SK-N-SH treated with all-trans-retinoic acid at 6 μM for 48 hours (cell line): ENCODE results near the gene TMEM185A.

ENCODE experiments used
- CSDC2 ChIP-seq: fragments of 250-450 bp; sonication (Bioruptor Pico); IDR thresholded peaks from 2 replicates; pipeline ENCODE4 v1.5.0; 2020; ENCODE audit warnings: mild to moderate bottlenecking, moderate library complexity
- ISL1 ChIP-seq: fragments of 250-450 bp; sonication (Bioruptor Pico); IDR thresholded peaks from 2 replicates; pipeline ENCODE4 v2.1.2; 2022; ENCODE audit warnings: mild to moderate bottlenecking, moderate library complexity
- OSR1 ChIP-seq: fragments of 250-450 bp; sonication (Bioruptor Pico); IDR thresholded peaks from 2 replicates; pipeline ENCODE4 v1.8.0; 2022; ENCODE audit warnings: moderate library complexity, mild to moderate bottlenecking, inconsistent platforms
- ZNF565 ChIP-seq: fragments of 450-650 bp; formaldehyde crosslinking; conservative IDR thresholded peaks from 2 replicates; pipeline ENCODE4 v1.5.0; 2020; ENCODE audit warnings: low read depth, mild to moderate bottlenecking, moderate library complexity
- TF ChIP-seq, protein P1 (sequence below): fragments of 250-450 bp; sonication (Bioruptor Pico); IDR thresholded peaks from 2 replicates; pipeline ENCODE4 v1.8.0; 2020; ENCODE audit warnings: mild to moderate bottlenecking, moderate library complexity, borderline replicate concordance

- TF ChIP-seq ISL1 (CRISPR knock-in tag) (no peak), OSR1 (CRISPR knock-in tag) (no peak), CSDC2 (CRISPR knock-in tag) (no peak), ZNF565 (CRISPR knock-in tag) (no peak)
- TF ChIP-seq, protein P1, sequence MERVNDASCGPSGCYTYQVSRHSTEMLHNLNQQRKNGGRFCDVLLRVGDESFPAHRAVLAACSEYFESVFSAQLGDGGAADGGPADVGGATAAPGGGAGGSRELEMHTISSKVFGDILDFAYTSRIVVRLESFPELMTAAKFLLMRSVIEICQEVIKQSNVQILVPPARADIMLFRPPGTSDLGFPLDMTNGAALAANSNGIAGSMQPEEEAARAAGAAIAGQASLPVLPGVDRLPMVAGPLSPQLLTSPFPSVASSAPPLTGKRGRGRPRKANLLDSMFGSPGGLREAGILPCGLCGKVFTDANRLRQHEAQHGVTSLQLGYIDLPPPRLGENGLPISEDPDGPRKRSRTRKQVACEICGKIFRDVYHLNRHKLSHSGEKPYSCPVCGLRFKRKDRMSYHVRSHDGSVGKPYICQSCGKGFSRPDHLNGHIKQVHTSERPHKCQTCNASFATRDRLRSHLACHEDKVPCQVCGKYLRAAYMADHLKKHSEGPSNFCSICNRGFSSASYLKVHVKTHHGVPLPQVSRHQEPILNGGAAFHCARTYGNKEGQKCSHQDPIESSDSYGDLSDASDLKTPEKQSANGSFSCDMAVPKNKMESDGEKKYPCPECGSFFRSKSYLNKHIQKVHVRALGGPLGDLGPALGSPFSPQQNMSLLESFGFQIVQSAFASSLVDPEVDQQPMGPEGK (CRISPR knock-in tag) = no peak
Measured at GRCh38 chrX:149633511-149633910, 1.9 kb upstream of the TMEM185A start.
